Measurements from ENCODE around the gene LARP4.
"Not testable (repeated sequence)": the region's sequence is repeated elsewhere in the genome, so short reads cannot be mapped to it uniquely, and the experiment has no call there.

LARP4 gene

GRCh38 chr12:50402264-50403000 lies 1.7 kb downstream of the LARP4 start:
- DNase-seq: no peak

- no peak for DNase-seq
Observed at GRCh38 chr12:50403001-50403440, 2.3 kb downstream of the LARP4 start.

DNA sequence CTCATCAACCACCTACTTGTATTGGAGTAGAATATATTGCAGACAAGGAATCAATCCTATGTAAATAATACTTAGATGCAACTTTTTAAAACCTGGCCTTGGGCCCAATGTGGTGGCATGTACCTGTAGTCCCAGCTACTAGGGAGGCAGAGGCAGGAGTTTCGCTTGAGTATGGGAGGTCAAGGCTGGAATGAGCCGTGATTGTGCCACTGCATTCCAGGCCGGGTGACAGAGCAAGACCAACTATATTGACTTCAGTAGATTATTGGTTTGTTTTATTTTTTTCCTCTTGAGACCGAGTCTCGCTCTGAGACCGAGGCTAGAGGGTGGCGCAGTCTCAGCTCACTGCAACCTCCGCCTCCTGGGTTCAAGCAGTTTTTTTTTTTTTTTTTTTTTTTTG lies 3.6 kb downstream of the LARP4 start:
- DNase-seq: no peak

DNA sequence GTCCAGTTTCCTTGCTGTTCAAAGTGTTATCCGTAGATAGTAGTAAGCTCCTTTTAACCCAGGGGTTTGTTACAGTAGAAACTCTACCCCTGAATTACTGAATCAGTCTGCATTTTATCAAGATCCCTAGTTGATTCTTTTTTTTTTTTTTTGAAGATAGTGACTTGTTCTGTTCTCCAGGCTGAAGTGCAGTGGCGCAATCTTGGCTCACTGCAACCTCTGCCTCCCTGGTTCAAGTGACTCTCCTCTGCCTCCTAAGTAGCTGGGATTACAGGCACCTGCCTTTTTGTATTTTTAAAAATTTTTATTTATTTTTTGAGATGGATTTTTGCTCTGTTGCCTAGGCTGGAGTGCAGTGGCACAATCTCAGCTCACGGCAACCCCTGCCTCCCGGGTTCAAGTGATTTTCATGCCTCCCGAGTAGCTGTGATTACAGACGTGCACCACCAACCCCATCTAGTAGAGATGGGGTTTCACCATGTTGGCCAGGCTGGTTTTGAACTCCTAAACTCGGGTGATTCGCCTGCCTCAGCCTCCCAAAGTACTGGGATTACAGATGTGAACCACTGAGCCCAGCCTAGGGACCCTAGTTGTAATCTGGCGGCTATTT lies 10.5 kb downstream of the LARP4 start:
- no peak for DNase-seq

- DNase-seq: no peak
Observed at GRCh38 chr12:50415899-50416479, 15.3 kb downstream of the LARP4 start.

DNA sequence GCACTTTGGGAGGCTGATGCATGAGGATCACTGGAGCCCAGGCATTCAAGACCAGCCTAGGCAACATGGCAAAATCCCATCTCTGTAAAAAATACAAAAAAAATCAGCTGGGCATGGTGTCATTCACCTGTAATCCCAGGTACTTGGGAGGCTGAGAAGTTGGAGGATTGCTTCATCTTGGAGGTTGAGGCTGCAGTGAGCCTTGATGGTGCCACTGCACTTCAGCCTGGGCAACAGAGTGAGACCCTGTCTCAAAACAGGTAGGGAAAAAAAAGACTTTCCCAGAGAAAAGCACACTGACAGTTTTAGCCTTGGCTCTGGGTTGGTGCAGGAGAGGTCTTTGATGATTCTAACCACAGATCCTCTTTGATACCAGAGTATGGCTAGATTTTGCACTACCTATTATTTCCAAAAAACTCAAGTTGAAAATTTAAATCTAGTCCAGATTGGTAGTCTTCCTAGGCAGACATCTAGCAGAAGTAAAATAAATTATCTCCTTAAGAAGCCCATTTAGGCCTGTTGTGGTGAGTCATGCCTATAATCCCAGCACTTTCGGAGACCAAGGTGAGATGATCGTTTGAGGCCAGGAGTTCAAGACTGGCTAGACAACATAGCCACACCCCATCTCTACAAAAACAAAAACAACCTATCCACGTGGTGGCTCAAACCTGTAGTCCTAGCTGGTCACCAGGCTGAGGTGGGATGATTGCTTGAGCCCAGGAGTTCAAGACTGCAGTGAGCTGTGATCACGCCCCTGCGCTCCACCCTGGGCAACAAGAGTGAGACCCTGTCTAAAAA lies 18.6 kb downstream of the LARP4 start:
- no peak for DNase-seq

DNA sequence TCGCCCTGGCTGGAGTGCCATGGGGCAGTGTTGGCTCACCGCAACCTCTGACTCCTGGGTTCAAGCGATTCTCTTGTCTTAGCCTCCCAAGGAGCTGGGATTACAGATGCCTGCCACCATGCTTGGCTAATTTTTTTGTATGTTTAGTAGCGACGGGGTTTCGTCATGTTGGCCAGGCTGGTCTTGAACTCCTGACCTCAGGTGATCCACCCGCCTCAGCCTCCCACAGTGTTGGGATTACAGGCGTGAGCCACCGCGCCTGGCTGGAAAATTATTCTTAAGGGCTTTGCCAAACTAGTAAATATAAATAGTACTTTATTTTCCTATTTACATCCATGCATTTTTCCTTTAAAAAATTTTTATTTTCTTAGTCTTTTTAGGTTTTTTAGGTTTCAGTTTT lies 22.2 kb downstream of the LARP4 start:
- not testable (repeated sequence) for DNase-seq

DNA sequence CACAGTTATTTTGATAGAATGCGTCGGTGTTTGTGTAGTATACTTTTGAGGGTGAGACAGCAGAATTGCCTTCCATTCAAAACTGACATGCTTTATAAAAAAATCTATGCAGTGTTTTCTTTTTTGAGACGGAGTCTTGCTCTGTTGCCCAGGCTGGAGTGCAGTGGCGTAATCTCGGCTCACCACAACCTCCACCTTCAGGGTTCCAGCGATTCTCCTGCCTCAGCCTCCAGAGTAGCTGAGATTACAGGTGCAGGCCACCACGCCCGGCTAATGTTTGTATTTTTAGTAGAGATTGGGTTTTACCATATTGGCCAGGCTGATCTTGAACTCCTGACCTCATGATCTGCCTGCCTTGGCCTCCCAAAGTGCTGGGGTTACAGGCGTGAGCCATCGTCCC lies 22.7 kb downstream of the LARP4 start:
- not testable (repeated sequence) for DNase-seq

DNA sequence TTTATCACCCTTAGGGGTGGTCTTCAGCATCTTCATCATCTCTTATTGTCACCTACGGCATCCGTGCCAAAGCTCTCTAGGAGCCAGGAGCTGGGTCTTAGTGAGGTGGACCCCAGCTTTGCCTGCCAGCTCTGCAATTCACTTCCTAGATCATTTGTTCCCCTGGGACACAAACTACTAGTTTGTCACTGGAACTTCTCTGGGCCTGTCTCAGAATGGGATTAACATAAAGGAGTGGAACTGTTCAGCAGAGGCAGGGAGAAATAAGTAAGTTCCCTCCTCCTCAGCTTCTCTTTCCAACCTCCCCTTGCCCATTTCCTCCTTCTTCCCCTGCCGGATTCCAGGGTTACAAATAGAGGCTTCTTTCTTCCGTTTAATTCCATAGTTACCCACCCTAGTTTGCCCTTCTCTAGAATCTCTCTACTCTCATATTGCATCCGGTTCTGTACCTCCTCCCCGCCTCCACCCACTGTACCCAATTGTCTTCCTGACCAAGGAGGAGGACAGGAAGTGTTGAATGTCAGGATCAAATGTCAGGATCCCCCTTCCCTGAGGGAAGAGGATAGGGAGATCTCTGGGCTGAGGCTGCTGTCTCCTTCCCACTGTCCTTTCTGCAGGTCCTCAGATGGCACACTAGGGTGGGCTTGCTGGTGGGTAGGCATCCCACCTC lies 25.0 kb downstream of the LARP4 start:
- DNase-seq: no peak

GRCh38 chr12:50431656-50432055 lies 31.0 kb downstream of the LARP4 start:
- DNase-seq: not testable (repeated sequence)

GRCh38 chr12:50440288-50440687 lies 39.6 kb downstream of the LARP4 start:
- DNase-seq: no peak

- DNase-seq: no peak
Observed at GRCh38 chr12:50441763-50442162, 41.1 kb downstream of the LARP4 start.

DNA sequence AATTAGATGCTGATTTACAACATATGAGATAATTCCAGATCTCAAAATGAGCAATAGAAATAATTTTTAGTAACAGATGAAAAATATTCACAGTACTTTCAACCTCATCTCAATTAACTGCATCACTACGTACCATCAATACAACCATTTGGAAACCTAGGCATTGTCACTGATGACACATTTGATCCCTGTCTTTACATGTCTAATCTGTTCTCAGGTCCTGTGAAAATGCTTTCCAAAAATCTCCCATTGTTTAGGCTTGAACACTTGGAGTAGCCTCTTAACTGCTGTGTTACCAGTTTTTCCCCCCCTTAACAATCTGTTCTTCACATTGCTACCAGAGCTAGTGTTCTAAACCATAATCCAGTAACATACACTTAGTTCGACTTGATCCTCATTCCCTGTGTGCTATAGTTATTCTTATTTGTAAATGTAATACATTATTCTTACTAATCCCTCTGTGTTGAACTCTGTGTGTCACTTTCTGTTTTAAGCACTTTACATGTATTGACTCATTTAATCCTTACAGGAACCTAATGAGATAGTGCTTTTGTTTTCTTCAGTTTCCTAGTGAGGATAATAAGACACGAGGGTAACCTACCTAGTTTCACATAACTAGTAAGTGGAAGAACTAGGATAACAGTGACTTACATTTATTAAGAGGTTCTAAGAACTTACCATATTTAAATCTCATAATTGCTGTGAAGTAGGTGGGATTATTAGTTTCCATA lies 41.7 kb downstream of the LARP4 start:
- no peak for DNase-seq

GRCh38 chr12:50449671-50450070 lies 49.0 kb downstream of the LARP4 start:
- DNase-seq: not testable (repeated sequence)

DNA sequence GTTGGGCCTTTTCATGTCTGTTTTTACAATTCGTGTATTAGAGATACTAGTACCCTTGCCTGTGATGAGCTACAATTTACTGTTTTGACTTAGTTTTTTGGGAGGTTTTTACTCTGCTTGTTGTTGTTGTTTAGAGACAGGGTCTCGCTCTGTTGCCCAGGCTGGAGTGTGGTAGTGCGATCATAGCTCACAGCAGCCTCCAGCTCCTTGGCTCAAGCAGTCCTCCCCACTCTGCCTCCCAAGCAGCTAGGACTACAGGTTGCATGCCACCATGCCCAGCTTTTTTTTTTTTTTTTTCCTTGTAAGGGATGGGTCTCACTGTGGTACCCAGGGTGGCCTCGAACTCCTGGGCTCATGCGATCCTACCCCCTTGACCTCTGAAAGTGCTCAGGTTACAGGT lies 52.1 kb downstream of the LARP4 start:
- DNase-seq: no peak

DNA sequence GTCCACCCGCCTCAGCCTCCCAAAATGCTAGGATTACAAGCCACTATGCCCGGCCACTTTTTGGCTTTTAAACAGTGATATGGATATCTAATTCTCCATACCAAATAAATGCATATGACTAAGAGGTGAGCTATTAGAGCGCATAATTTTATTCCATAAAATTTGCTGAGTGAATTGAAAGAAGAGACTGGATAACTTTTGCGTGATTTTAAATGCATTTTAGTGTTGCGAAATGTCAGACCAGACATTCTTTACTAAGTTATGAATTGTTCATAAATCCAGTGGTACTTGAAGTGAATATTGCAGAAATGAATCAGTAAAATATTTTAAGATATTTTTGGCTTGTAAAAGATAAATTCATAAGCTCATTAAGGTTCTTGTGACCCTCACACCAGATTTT lies 53.2 kb downstream of the LARP4 start:
- no peak for DNase-seq

GRCh38 chr12:50458606-50459005 lies 57.9 kb downstream of the LARP4 start:
- no peak for DNase-seq

GRCh38 chr12:50467439-50467838 lies 66.8 kb downstream of the LARP4 start:
- no peak for DNase-seq

- no peak for DNase-seq
Observed at GRCh38 chr12:50477241-50477832, 76.7 kb downstream of the LARP4 start.

- DNase-seq: no peak
Observed at GRCh38 chr12:50482571-50482970, 81.9 kb downstream of the LARP4 start.

DNA sequence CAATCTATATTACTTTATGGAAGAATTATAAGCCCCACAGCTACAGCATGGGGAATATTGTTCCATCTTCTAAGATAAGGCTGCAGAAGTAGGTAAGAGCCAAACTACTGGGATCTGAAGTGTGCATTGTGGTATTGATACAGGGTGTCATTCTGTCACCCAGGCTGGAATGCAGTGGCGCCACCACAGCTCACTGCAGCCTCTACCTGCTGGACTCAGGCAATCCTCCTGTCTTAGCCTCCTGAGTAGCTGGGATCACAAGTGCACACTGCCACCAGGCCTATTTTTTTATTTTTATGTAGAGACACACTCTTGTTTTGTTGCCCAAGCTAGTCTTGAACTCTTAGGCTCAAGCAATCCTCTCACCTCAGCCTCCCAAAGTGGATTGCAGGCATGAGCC lies 82.8 kb downstream of the LARP4 start:
- no peak for DNase-seq

DNA sequence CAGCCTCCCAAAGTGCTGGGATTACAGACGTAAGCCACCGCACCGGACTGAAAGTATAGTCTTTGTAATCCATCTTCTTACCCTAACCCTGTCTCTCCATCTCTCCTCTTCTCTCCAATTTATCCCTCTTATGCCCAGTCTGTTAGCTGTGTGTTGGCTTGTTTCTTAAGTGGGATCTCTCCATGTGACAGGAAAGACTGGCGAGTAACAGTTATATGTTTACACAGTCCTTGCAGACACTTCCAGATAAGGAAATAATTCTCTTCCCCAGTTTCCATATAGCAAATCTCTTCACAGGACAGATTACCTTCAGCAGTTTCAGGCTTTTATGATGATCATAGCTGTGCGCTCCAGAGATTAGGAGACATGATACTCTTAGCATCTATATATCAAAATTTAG lies 88.1 kb downstream of the LARP4 start:
- no peak for DNase-seq
